HFFc6 (cell line): Measurements from ENCODE around the gene FYB1. TPM values are rescaled to one million over a fixed set of nuclear protein-coding genes. Genes with fewer than 3 reads are reported as not detected.

ENCODE experiments used
- DNase-seq: peaks from one replicate; pipeline ENCODE4 v3.0.0-alpha.2; 2018
- H3K27ac Mint-ChIP-seq: 2 replicates; pipeline ENCODE4 v1.8.0; 2020; ENCODE audit warnings: mild to moderate bottlenecking, mixed read lengths
- H3K27me3 Mint-ChIP-seq: 2 replicates; pipeline ENCODE4 v1.8.0; 2021; ENCODE audit warnings: mild to moderate bottlenecking, moderate library complexity, mixed read lengths; ENCODE audit not compliant: insufficient read depth
- H3K36me3 Mint-ChIP-seq: 2 replicates; pipeline ENCODE4 v1.8.0; 2021; ENCODE audit warnings: low read depth, mixed read lengths
- H3K4me1 Mint-ChIP-seq: 2 replicates; pipeline ENCODE4 v1.8.0; 2020; ENCODE audit warnings: low read depth, mixed read lengths
- H3K4me3 Mint-ChIP-seq: 2 replicates; pipeline ENCODE4 v1.8.0; 2020; ENCODE audit warnings: mild to moderate bottlenecking, moderate library complexity, mixed read lengths
- H3K9me3 Mint-ChIP-seq: 2 replicates; pipeline ENCODE4 v1.8.0; 2020; ENCODE audit warnings: mild to moderate bottlenecking, mixed read lengths
- total RNA-seq, 6 experiments: library from RNA; stranded (reverse); fragmentation: NEBNext Ultra II Directional; extraction: Animal tissue kit (Norgen Biotek cat#: 25700); gene quantifications; 2 replicates in 1 of 6; 3 replicates in 5 of 6; pipeline ENCODE4 v1.2.3, GENCODE V29; 2021
- TF ChIP-seq, protein P1 (sequence below): fragments of 200-600 bp; sonication (generic); IDR thresholded peaks from 2 replicates; pipeline ENCODE4 v1.5.0; 2021; ENCODE audit warnings: antibody characterized with exemption, mild to moderate bottlenecking

Gene FYB1
- total RNA-seq, 6 experiments from 2014 or later, result 0.32 to 1.7 (median 0.49) TPM

DNA sequence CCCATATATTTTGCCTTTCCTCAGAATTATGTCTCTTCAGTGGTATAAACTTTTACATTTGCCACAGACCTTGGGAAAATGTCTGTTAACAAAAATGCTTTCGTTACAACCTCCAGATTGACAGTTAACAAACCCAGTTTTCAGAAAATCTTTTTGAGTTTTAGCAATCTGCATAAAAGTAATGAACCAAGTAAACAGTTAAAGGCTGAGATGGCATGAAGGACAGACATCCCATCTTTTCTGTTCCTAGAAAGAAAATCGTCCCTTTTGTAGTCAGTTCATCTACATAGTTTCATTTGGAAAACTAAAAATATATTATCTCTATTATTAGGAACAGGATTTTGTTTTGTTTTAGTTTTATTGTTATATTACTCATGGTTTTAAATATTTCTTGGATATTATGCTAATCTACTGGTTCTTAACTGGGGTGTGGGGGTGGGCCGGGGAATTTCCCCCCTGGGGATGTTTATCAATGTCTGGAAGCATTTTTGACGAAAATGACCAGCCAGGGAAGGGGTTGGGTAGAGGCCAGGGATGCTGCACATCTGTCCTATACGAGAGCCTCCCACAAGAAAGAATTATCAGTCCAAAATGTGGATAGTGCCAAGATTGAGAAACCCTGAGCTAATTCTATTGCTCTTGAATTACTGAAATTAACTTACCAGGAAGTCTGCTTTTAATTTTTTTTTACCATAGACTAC is 11.9 kb downstream of the FYB1 start:
- H3K27ac Mint-ChIP-seq, result no peak overlapping the region
- H3K4me3 Mint-ChIP-seq, result no peak overlapping the region
- H3K27me3 Mint-ChIP-seq, result no peaks in the 10 kb centered on the region; the same call in 1 of the 2 replicates
- H3K4me1 Mint-ChIP-seq, result peaks cover 12% of the 10 kb centered on the region
- TF ChIP-seq, protein P1, sequence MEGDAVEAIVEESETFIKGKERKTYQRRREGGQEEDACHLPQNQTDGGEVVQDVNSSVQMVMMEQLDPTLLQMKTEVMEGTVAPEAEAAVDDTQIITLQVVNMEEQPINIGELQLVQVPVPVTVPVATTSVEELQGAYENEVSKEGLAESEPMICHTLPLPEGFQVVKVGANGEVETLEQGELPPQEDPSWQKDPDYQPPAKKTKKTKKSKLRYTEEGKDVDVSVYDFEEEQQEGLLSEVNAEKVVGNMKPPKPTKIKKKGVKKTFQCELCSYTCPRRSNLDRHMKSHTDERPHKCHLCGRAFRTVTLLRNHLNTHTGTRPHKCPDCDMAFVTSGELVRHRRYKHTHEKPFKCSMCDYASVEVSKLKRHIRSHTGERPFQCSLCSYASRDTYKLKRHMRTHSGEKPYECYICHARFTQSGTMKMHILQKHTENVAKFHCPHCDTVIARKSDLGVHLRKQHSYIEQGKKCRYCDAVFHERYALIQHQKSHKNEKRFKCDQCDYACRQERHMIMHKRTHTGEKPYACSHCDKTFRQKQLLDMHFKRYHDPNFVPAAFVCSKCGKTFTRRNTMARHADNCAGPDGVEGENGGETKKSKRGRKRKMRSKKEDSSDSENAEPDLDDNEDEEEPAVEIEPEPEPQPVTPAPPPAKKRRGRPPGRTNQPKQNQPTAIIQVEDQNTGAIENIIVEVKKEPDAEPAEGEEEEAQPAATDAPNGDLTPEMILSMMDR, result no peak
- no peak for DNase-seq
- H3K36me3 Mint-ChIP-seq, result no peaks in the 10 kb centered on the region
- no peaks in the 10 kb centered on the region for H3K9me3 Mint-ChIP-seq

DNA sequence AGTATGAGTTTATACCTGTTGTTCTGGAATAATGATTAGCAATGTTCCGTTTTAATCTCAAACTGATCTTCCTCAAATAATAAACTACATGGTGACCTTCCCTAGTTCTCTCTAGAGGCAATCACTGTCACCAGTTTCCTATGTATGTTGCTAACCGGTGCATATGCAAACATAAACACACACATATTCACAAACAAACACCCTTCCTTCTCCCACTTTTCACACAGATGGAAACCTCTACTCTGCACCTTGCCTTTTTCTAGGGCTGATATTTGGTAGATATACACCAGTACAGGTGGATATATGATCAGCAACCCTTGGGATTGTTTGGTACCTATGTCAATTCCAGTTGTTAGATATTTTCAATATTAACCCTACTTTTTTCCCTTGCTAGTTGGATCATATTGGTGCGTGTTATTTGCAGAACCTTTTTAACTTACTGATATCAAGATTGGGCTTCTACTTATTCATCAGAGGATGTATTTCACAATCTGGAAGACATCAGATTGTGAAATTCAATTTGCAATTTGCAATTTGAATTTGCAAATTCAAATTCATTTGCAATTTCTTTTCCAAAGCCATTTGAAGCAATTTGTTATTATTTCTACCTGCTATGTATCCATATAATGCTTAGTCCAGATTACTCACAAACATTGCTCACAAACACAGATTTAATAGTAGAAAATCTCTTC is 12.6 kb downstream of the FYB1 start:
- Mint-ChIP-seq H3K36me3 (no peaks in the 10 kb centered on the region), H3K27me3 (no peaks in the 10 kb centered on the region; the same call in 1 of the 2 replicates), H3K9me3 (no peaks in the 10 kb centered on the region), H3K27ac (no peak overlapping the region), H3K4me1 (peaks cover 12% of the 10 kb centered on the region), H3K4me3 (no peak overlapping the region)
- no peak for DNase-seq
- TF ChIP-seq, protein P1, result no peak

DNA sequence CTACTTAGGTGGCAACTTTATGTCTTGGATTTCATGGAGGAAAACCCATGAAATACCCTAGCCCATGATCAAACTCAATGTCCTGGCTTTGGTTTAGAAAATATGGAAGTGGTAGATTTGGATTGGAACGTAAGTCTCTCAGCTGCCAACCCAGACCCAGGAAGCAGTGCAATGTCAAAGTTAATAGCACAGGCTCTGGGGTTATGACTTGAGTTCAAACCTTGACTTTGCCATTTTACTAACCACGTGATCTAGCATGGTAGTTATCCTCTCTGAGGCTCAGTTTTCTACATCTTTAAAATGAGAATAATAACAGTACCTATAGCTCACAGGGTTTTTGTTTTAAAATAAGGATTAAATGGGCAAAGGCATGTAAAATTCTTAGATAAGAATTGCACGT is 13.8 kb downstream of the FYB1 start:
- Mint-ChIP-seq H3K4me1 (peaks cover 24% of the 10 kb centered on the region), H3K36me3 (no peaks in the 10 kb centered on the region), H3K27me3 (no peaks in the 10 kb centered on the region), H3K9me3 (no peaks in the 10 kb centered on the region), H3K27ac (no peak overlapping the region), H3K4me3 (no peak overlapping the region)
- DNase-seq, result no peak
- TF ChIP-seq, protein P1, result no peak

DNA sequence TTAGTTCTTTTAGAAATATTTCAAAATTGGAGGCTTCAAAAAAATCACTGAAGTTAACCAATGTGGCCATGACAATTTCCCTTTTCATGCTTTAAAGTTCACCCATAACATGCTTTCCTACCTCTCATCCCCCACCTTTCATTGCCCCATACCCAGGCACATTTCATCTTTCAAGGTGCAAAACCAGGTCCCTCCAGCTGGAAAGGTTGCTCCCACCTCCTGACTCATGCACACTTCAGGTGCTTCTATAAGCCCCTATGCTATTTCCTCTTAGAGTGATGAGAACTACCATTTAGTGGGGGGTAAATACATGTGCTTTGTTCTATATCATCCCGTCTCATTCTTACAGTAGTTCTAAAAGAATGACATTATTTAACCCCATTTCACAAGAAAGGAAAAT is 15.4 kb downstream of the FYB1 start:
- Mint-ChIP-seq H3K4me3 (no peak overlapping the region), H3K27ac (no peak overlapping the region), H3K4me1 (peaks cover 40% of the 10 kb centered on the region), H3K36me3 (no peaks in the 10 kb centered on the region), H3K27me3 (no peaks in the 10 kb centered on the region), H3K9me3 (no peaks in the 10 kb centered on the region)
- TF ChIP-seq, protein P1, result no peak
- no peak for DNase-seq

DNA sequence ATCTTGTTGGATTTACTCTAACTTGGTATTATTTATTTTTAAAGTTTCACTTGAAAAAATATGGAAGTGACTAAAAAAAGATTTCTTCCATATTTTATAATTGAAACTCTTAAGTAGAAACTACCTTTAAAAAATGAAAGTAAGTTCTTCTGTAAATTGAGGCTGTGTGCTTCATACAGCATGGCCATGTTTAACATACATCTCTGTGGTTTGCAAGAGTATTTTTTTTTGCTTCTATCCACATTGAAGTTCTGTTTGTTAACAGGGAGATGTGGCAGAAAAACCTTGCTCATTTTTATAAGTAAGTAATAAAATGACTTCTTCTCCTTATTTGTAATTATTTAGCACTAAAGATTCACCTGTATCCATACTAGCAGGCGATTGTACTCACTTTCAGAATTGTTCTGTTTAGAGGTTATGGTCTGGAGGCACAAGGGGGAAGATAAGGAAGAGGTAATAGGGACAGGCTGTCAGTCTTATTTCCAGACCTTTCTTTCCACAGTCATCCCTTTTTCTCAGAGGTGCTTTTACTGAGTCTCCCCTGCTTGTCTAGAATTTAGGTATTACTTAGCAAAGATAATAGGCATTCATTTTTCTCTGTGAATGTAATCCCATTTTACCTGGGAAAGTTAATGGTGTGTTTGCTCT is 16.0 kb downstream of the FYB1 start:
- TF ChIP-seq, protein P1, result no peak
- H3K4me1 Mint-ChIP-seq, result peaks cover 40% of the 10 kb centered on the region
- no peak for DNase-seq
- no peak overlapping the region for H3K4me3 Mint-ChIP-seq
- H3K9me3 Mint-ChIP-seq, result no peaks in the 10 kb centered on the region
- H3K27me3 Mint-ChIP-seq, result no peaks in the 10 kb centered on the region
- no peaks in the 10 kb centered on the region for H3K36me3 Mint-ChIP-seq
- no peak overlapping the region for H3K27ac Mint-ChIP-seq
